GM18508 (cell line): ENCODE results near the gene LSS.
"Not testable (repeated sequence)": the region's sequence is repeated elsewhere in the genome, so short reads cannot be mapped to it uniquely, and the experiment has no call there.

ENCODE experiments used
- ATAC-seq: cut with Tn5 transposase; IDR thresholded peaks from one replicate; pipeline ENCODE4 v1.9.1; 2021; ENCODE audit warnings: moderate number of reproducible peaks; ENCODE audit not compliant: insufficient read depth, unreplicated experiment

Gene LSS

DNA sequence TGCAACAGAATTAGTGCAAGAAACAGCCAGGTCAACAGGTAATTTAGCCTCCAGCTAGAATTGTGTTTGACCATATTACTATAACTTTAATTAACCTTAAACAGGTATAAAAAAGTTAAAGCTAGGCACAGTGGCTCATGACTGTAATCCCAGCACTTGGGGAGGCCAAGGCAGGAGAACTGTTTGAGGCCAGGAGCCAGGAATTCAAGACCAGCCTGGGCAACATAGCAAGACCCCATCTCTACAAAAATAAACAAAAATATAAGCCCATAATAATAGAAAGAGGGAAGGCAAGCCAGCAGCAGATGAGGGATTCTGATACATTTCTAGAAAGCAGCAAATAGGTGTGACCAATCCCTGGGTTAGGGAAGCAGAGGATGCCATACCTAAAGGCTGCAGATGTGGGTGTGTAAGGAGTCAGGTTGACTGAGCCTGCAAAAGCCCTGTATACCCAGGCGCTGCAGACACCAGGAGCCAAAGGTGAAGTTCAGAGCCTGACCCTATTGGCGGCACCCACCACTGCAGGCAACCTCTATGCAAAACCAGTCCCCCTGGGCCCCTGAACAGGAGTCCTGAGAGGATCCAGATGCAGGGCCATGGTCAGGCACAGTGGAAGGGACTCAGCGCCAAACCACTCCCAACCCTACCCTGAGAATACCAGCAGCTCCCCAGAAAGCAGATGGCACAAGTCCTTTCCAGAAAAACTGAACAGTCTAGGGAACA, 19.3 kb upstream of the LSS start:
- ATAC-seq = no peak

DNA sequence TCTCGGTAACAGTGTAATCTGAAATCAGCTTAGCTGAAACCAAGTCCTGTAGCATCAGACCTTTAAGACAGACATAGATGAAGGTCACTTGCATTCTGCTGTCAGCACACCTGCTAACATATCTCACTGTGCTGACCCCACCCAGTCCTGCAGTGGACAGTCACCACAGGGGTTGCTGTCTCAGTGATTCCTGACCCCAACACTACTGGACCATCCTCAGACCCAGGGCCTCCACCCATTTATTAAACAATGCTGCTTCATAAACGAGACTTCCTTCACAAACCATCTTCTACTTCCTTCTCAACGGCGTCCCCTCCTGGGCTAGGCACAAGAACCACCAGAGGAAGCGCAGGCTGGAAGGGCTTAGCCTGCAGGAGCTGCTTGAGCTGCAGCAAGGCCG, 17.8 kb upstream of the LSS start:
- no peak for ATAC-seq

DNA sequence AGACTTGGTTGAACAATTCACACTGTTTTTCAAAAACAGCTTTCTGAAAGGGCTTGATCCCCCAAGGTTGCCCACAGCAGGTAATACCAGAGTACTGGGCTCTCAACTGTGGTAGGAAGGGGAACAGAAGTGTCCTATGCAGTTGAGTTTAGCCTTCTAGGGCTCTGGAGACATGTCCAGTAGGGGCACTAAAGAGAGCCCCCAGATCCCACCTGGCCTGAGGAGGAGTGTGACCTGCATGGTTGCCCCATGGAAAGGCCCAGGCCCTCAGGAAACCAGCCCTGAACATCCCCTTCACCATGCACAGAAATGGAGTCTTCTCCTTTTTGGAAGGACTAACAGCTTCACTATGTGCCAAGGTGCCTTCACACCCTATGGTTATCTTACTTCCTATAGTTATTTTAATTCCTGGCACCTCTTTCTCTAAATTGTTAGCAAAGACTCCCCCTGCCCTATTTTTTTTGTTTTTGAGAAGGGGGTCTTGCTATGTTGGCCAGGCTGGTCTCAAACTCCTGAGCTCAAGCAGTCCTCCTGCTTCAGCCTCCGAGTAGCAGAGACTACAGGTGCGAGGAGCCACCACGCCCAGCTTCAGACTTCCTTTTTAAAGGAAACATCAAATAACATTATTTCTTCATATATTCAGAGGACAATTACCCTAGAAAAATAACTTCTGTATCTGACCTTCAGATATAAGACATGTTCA, 16.8 kb upstream of the LSS start:
- no peak for ATAC-seq

DNA sequence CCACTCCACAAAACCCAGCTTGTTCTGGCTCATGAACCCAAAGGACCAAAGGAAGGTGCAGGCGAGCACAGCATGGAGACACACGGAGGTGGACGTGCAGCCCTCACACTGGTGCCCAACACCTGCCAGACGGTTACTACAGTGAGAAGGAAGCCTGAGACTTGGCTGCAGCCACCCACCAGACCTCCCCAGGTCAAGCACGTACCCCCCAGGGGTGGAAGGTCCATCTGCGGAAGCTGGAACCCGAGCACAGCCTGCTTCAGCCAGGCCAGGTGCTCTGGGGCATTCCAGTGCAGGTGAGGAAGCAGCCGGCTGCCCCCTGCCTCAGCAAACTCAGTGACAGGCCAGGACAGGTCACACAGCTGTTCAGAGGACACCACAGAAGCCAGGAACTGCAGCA, 16.0 kb upstream of the LSS start:
- ATAC-seq = no peak

DNA sequence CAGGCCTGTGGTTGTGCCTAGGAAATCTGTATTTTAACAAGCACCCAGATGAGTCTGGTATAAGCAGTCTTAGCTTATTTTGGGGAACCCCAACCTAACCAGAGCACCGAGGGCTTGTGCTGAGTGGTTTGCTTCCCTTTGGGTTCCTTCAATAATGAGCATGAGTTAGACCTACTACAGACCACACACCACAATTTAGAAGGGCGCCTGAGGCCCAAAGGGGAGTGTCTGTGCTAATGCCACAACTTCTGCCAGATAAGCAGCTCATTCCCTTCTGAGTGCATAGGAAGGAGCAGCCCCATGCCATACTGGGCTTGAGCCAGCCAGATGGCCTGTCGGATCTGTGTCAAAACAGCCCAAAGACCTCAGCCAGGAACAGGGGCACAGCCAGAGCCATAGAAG, 15.4 kb upstream of the LSS start:
- ATAC-seq = no peak

DNA sequence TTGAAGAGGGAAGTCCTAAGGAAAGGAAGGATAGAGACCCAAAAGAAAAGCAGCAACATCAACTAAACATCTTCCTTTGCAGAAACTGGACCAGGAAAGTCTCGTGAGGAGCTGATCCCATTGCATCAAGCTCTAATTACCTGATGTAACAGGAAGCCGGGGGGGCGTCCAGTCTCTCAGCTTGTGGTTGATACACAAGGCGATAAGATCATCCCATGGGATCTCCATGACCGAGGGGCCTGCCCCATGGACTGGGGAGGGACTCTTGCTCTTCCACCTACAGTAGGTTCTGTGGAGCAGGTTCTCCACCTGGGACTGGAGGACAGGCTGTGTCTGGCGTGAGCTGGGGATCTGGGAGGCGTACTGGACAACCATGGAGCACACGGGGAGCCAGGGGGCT, 14.8 kb upstream of the LSS start:
- ATAC-seq = no peak

DNA sequence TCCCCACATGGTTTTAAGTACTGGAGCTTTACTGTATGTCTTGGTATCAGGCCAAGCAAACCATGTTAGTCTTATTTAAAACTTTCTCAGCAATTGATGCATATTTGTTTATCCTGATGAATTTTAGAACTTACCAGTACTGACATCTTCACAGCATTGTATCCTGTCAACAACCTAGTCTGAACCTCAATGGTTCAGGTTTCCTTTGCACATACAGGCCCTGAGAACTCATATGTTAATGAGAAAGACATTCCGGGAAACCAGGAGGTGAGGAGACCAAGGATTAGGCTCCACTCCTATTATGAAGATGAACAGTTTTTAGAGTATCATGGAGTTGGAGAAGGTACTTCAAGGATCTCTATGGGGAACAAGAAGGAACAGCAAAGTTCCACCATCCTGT, 13.0 kb upstream of the LSS start:
- ATAC-seq = not testable (repeated sequence)

DNA sequence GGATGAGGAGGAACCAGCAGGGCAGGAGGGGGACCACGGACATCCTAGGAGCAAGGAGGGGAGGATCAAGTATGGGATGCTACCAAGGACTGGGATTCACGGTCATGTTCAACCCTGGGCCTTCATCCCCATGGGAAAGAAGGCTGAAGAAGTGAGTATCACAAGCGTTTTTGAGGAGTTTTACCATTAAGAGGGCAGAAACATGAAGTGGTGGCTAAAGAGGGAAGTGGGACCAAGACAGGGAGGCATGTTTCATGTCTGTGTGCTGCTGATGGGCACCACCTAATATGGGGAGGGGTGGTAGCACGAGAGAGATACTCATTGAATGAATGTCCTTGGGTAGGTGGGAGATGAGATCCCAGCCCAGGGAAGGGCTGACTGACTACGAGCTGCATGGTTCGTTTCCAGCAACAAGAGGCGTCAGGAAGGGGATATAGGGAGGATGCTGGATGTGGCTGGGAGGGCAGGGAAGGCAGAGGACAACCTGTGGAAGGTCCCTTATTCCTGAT, 11.3 kb upstream of the LSS start:
- ATAC-seq = no peak

DNA sequence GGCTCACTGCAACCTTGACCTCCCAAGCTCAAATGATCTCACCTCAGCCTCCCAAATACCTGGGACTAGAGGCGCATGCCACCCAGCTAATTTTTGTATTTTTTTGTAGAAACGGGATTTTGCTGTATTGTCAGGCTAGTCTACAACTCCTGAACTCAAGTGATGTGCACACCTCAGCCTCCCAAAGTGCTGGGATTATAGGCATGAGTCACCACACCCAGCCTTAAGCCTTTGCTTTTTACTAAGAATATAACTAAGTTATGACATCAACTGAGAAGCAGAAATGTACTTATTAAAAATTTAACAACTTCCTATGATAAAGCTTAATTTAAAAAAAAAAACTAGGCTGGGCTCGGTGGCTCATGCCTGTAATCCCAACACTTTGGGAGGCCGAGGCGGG, 8.9 kb upstream of the LSS start:
- ATAC-seq = no peak

DNA sequence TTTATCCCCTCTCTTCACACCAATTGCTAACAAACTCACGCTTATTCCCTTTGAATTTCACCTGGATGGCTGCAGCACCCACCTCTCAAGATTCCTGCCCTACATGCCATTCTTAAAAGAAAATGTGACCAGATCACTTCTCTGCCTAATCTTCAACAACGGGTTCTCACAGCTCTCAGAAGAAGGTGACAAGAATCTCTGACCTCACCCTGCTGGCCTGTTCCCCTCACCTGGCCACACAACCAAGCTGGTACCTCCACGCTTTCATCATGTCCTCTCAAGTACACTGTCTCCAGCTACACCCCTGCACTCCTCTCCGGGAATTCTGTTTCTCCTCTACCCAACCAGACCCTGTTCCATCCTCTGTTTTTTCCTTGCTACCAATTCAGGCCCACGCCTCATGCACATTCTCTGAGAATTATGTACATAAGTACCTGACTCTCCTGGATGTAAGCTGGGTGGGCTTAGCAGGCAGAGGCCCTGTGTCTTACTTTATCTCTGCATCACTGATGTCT, 5.9 kb upstream of the LSS start:
- ATAC-seq = no peak

DNA sequence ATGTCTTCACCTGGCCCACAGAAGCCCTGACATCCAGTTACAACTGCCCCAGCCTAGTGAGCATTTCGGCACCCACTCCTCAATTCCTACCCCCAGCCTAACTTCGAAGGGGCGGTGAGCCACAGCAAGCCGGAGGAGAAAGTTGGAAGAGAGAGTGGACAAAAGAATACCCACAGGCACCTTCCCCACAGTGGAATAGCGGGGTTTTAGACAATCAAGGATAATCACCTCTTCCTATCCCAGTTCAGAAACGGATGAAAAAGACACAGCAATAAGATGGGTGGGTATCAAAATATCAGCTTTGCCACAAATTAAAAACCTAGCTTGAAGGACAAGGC, 1.3 kb upstream of the LSS start:
- ATAC-seq = no peak

DNA sequence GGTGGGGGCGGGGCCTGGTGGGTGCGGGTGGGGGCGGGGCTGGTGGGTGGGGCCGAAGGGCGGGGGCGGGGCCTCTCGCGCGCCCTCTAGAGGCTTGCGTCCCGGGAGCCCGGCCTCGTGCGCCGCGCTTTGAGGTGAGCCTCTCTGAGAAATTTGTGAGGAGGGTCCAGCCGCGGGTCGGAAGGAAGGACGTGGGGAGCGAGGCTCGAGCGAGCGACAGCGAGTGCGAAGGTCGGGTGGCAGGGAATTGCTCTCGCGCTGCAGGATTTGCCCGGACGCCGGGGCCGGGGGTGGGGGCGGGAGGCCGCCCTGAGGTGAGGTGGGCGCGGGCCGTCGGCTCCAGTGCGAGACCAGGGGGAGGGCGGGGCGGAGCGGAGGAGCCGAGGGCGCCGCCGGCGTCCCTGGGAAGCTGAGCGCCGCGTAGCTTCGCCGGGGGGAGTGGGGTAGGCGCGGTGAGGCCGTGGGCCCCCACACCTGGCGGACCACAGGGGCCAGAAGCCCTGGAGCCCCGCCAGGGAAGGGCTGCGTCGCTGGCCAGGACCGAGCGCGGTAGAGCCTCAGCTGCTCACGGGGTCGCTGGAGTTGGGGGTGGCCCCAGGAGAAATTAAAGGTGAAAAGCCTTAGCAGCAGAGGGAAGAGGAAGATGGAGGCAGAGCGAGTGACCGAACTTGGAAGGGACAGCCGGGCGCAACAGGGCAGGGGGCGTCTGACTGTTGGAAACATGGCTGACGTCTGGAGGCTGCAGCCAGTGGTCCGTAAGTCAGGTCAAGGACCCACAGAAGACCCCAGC, 754 bp upstream of the LSS start:
- ATAC-seq = no peak

DNA sequence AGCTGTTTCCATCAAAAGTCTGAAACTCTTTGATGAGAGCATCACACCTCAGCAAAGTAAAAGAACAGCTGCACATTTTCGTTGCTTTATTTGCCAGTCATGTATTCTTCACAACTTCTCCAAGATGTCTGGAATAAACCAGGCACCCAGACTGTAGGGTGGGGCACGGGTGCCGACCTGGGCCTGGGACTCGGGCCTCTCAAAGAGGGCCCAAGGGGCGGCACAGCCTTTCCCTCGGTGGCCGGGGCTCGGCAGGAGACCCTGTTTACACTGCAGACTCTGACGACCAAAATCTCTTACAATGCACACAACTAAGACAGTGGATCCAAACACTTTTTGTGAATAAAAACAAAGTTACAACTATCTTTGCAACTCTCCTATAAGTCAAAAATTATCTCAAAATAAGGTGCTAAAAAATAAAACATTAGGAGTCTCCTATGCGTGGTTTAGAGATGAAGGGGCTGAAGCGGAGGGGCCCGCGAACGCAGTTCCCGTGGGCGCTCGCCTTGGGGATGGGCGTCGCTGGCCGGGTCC, 696 bp downstream of the LSS start:
- no peak for ATAC-seq

DNA sequence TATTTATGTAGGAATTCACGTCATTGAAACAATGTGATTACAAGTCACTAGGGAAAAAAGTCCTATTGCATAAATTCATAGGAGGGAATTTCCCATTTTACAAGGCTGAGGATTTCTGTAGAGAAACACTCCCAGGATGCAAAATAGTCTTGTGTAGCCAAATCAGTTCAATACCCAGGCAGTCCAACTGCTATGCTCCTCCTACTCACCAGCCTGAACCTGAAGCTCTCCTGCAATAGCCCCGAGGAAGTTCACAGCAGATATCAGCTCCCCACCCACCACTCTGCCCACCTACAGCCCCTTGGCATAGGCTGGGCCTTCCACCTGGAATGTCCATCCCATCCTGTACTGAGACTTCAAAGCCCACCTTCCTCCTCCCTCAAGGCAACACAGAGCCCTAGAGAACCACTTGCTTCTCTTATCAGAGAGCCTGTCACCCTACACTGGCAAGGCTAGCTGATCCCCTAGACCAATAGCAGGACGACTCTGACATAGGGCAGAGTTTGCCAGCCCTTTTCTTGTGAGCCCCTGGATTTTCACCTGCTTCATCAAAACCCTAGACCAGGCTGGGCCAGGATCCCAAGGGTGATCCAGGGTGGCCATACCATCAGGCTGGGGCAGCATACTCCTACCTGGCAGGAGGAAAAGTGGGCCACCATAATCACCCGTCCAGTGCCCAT, 1.5 kb downstream of the LSS start:
- ATAC-seq = no peak

DNA sequence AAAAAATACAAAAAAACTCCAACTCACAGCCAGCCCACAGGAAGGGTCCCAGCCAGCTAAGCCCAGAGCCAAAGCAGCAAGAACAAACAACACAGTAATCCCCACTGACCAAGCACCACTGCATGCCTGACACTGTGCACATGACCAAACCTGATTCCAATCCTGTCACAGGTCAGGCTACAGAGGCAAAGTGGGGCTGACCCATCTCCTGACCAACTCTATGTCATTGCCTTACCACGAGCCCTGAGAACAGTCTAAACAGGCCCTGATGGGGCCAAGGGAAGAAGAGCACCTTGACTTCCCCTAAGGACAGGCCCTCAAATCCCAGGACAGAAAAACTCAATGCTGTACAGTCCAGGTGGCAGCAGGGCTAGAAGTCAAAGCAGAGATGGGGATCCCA, 2.4 kb downstream of the LSS start:
- ATAC-seq = no peak

DNA sequence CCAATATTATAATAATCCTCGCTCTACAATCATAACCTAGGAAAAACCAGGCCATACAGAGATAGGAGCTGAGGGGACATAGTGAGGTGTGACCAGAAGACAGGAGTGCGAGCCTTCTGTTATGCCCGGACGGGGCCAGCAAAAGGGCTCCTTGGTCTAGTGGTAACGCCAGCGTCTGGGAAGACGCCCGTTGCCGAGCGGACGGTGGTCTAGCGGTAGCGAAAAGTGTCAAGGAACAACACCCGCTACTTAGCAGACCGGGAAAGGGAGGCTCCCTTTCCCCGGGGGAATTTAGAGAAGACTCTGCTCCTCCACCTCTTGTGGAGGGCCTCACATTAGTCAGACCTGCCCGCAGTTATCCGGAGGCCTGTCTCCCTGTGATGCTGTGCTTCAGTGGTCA, 4.9 kb downstream of the LSS start:
- ATAC-seq = not testable (repeated sequence)

DNA sequence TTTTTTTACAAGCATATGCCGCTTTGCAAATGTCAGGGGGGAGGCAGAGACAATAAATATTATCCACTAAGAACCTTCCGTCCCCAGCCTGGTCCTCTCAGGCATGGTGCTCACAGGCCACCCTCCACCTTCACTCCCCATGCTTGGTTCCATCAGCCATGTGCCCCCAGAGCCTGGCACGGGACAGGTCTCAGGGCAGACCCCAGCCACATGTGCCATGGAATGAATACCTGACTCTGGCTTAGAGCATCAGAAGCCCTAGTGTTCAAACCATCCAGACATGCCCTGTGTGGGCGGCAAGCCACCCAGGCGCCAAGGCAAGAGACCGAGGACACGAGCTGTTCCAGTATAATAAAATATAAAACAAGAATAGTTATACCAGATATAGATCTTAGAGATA, 5.4 kb downstream of the LSS start:
- no peak for ATAC-seq

DNA sequence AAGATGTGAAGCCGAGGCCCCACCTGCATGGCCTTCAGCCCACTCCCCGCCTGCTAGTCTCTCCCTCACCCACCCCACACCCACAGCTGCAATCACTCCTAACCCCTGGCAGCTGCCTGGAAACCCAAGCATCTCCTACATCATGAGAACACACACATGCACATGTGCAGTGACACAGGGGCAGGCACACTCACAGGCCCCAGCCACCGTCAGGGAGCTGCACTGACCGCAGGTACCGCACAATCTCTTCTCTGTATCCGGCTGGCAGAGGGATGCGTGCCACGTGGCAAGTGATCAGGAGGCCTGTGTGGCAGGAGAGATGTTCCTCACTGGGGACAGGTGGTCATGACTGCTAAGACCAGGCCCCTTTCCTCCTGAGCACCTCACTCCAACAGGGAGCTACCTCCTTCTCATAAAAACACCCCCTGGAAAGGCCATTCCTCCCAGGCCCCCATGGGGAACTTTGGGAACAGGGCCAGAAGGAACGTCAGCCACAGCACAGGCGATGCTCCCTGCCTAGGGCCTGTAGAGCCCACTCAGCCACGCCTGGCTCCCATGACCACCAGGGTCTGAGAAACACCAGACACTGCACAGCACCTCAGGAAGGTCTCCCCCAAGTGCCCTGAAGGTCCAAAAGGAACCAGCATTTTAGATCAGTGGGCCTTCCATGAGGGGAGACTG, 6.0 kb downstream of the LSS start:
- ATAC-seq = no peak

DNA sequence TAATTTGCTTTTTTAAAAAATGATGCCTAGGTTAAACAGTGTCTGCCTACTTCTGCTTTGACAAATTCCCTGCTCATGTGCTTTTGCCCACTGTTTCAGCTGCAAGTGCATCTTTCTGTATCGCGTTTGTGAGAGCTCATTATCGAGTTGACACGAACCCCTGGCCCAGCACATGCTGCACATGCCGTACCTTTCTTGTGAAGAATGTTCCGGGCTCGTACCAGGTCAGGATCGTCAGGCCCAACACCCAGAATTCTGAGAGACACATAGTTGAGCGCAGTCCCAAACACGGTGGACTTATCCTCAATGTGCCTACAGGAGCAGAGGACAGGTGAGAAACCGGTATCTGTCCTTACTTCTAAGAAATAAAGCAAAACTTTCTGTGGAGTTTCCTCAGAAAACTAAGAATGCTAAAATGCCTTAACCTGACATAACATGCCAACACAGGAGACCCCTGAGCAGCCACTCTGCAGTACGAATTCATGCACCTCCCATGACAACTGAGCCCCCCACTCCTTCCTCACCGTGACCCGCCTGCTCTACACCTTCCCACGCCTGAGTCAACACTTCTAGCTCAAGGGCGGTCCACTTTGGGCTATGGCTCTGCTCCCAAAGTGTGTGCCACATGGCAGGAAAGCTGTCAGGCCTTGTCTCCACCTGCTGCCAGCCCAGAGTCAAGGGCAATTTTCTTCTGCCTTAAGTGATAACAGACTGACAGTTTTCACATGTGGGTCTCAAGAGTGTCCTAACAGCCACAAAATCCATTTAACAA, 6.7 kb downstream of the LSS start:
- ATAC-seq = no peak
